Loucy (cell line): ENCODE data around the gene NDUFC1.
A peak's percentile ranks its signal among the peaks of the same experiment; 100 is the strongest.

ENCODE experiments used
- H2AFZ ChIP-seq: fragments of 200-600 bp; sonication (generic); 2 replicates; pipeline ENCODE4 v1.6.0; 2016; ENCODE audit warnings: antibody characterized with exemption, mild to moderate bottlenecking, low read length, moderate library complexity
- H3F3A ChIP-seq: fragments of 200-600 bp; 2 replicates; pipeline ENCODE4 v1.6.0; 2016; ENCODE audit warnings: antibody characterized with exemption, low read depth, mild to moderate bottlenecking
- H3K27me3 ChIP-seq: fragments of 200-600 bp; sonication (generic); 2 replicates; pipeline ENCODE4 v1.6.1; 2014; ENCODE audit warnings: low read length, mild to moderate bottlenecking; ENCODE audit not compliant: insufficient read depth, poor library complexity, severe bottlenecking
- H3K36me3 ChIP-seq: fragments of 200-600 bp; sonication (generic); 2 replicates; pipeline ENCODE4 v1.6.1; 2016; ENCODE audit warnings: low read length; ENCODE audit not compliant: insufficient read depth
- H3K4me1 ChIP-seq: fragments of 200-600 bp; sonication (generic); 2 replicates; pipeline ENCODE4 v1.5.1; 2014; ENCODE audit warnings: low read length, mild to moderate bottlenecking; ENCODE audit not compliant: insufficient read depth, poor library complexity, severe bottlenecking
- H3K4me2 ChIP-seq: fragments of 200-600 bp; sonication (generic); 2 replicates; pipeline ENCODE4 v1.6.0; 2014; ENCODE audit warnings: antibody characterized with exemption, low read length, low read depth, mild to moderate bottlenecking; ENCODE audit not compliant: poor library complexity, severe bottlenecking
- H3K4me3 ChIP-seq: fragments of 200-600 bp; sonication (generic); 2 replicates; pipeline ENCODE4 v1.5.1; 2014; ENCODE audit warnings: low read length, mild to moderate bottlenecking, mixed read lengths; ENCODE audit not compliant: poor library complexity, severe bottlenecking
- H3K79me2 ChIP-seq: fragments of 200-600 bp; sonication (generic); 2 replicates; pipeline ENCODE4 v1.6.1; 2014; ENCODE audit warnings: low read length; ENCODE audit not compliant: insufficient read depth
- H3K9ac ChIP-seq: fragments of 200-600 bp; sonication (generic); 2 replicates; pipeline ENCODE4 v1.6.0; 2014; ENCODE audit warnings: mild to moderate bottlenecking, low read depth, low read length, moderate library complexity; ENCODE audit not compliant: poor library complexity, severe bottlenecking
- H3K9me2 ChIP-seq: fragments of 200-600 bp; sonication (generic); replicated peaks from 2 replicates; pipeline ENCODE4 v1.6.1; 2016; ENCODE audit warnings: low read depth, low read length, mixed read lengths
- H3K9me3 ChIP-seq: fragments of 200-600 bp; sonication (generic); 2 replicates; pipeline ENCODE4 v1.6.1; 2014; ENCODE audit warnings: mild to moderate bottlenecking, antibody characterized with exemption, low read length, low read depth; ENCODE audit not compliant: insufficient read depth
- H4K20me1 ChIP-seq: fragments of 200-600 bp; sonication (generic); 2 replicates; pipeline ENCODE4 v1.6.0; 2014; ENCODE audit warnings: antibody characterized with exemption, low read length, mild to moderate bottlenecking; ENCODE audit not compliant: insufficient read depth, poor library complexity, severe bottlenecking
- EZH2phosphoT487 ChIP-seq: fragments of 200-600 bp; IDR thresholded peaks from 2 replicates; pipeline ENCODE4 v1.6.1; 2018; ENCODE audit warnings: antibody characterized with exemption, mild to moderate bottlenecking, moderate library complexity, borderline replicate concordance
- TF ChIP-seq, protein P1 (sequence below): fragments of 200-600 bp; sonication (generic); conservative IDR thresholded peaks from 2 replicates; pipeline ENCODE4 v1.5.1; 2014; ENCODE audit warnings: mild to moderate bottlenecking, antibody characterized with exemption, low read length

The NDUFC1 gene

GRCh38 chr4:139282721-139283075 lies 19.6 kb downstream of the NDUFC1 start:
- no peaks in the 10 kb centered on the region for H3K79me2 ChIP-seq
- H3K9me2 ChIP-seq, result no peaks in the 10 kb centered on the region
- H3K4me3 ChIP-seq, result no peak overlapping the region
- no peak for TF ChIP-seq EZH2phosphoT487
- TF ChIP-seq, protein P1, sequence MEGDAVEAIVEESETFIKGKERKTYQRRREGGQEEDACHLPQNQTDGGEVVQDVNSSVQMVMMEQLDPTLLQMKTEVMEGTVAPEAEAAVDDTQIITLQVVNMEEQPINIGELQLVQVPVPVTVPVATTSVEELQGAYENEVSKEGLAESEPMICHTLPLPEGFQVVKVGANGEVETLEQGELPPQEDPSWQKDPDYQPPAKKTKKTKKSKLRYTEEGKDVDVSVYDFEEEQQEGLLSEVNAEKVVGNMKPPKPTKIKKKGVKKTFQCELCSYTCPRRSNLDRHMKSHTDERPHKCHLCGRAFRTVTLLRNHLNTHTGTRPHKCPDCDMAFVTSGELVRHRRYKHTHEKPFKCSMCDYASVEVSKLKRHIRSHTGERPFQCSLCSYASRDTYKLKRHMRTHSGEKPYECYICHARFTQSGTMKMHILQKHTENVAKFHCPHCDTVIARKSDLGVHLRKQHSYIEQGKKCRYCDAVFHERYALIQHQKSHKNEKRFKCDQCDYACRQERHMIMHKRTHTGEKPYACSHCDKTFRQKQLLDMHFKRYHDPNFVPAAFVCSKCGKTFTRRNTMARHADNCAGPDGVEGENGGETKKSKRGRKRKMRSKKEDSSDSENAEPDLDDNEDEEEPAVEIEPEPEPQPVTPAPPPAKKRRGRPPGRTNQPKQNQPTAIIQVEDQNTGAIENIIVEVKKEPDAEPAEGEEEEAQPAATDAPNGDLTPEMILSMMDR, result no peak
- no peaks in the 10 kb centered on the region for H3K36me3 ChIP-seq
- H3K27me3 ChIP-seq, result no peaks in the 10 kb centered on the region
- no peak overlapping the region for H3K4me2 ChIP-seq
- no peak overlapping the region for H2AFZ ChIP-seq
- H3K9me3 ChIP-seq, result peaks cover 3% of the 10 kb centered on the region; the same call in 1 of the 2 replicates
- no peak overlapping the region for H3K9ac ChIP-seq
- H3F3A ChIP-seq, result no peaks in the 10 kb centered on the region
- H4K20me1 ChIP-seq, result no peaks in the 10 kb centered on the region
- no peaks in the 10 kb centered on the region for H3K4me1 ChIP-seq

- H3K9me2 ChIP-seq, result no peaks in the 10 kb centered on the region
- TF ChIP-seq, protein P1, result no peak
- no peak for TF ChIP-seq EZH2phosphoT487
- H3K9me3 ChIP-seq, result peaks cover 3% of the 10 kb centered on the region; the same call in 1 of the 2 replicates
- no peaks in the 10 kb centered on the region for H4K20me1 ChIP-seq
- H3K4me1 ChIP-seq, result no peaks in the 10 kb centered on the region
- H3K4me3 ChIP-seq, result no peak overlapping the region
- H3K9ac ChIP-seq, result no peak overlapping the region
- no peak overlapping the region for H2AFZ ChIP-seq
- H3K27me3 ChIP-seq, result no peaks in the 10 kb centered on the region
- H3K4me2 ChIP-seq, result no peak overlapping the region
- no peaks in the 10 kb centered on the region for H3K36me3 ChIP-seq
- no peaks in the 10 kb centered on the region for H3K79me2 ChIP-seq
- no peaks in the 10 kb centered on the region for H3F3A ChIP-seq
These were observed 20.1 kb downstream of the NDUFC1 start for GRCh38 chr4:139282065-139282720.

DNA sequence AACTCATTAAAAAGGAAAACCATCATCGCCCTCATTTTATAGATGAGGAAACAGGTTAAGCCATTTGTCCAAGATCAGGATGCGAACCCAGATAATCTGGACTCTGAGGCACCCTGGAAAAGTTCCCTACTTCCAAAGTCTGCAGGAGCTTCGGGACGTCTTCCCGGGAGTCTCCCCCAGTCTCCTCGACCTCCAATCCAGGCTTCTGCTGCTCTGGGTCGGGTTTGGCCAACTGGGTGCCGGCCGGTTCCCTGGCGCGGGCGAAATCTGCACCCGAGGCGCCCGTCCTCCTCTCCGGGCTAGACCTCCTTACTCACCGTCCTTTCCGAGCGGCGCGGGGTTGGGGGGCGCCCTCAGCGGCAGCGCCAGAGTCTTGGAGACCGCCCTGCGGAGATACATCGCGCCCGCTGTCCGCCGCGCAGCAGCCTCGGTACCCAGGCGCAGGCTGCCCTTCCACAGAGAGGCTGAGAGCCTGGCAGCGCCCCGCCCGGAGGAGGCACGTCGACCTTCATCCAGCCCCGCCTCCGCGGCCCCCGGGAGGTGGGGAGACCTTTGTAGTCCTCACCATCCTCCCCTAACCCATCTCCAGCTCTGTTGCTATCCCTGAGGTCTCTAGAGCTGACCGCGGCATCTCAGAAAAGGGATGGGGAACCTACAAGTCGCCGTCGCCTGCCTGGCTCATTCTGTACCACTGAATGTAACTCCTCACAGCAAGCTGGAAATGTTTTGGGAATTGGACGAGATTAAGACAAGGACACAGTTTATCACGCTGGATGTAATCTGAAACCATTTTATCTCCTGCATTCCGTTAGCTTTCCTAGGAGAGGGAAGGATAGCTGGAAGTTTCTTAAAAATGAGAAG lies 22.3 kb downstream of the NDUFC1 start, which contains the start of gene MGARP:
Gene MGARP, minus strand, starts transcription at position 466 of the 861 bp plus-strand sequence. Its CDS starts 67 bp downstream, at position 399.
- Histone ChIP-seq H3K79me2 (no peaks in the 10 kb centered on the region), H3K9me2 (no peaks in the 10 kb centered on the region), H4K20me1 (no peaks in the 10 kb centered on the region), H3K4me3 (peak within 1 kb of the TSS; percentile 69), H3K4me2 (peak within 1 kb of the TSS; percentile 71), H3F3A (peaks cover 3% of the 10 kb centered on the region; the same call in 1 of the 2 replicates), H3K4me1 (no peaks in the 10 kb centered on the region), H3K36me3 (no peaks in the 10 kb centered on the region), H3K9me3 (peaks cover 3% of the 10 kb centered on the region; the same call in 1 of the 2 replicates), H3K9ac (peak within 1 kb of the TSS; percentile 5), H3K27me3 (no peaks in the 10 kb centered on the region), H2AFZ (peak within 1 kb of the TSS; percentile 81)
- TF ChIP-seq, protein P1, result no peak
- no peak for TF ChIP-seq EZH2phosphoT487
